HG02610 (cell line): ENCODE data around the gene MRC2.
"Not testable (repeated sequence)": the region's sequence is repeated elsewhere in the genome, so short reads cannot be mapped to it uniquely, and the experiment has no call there.

ENCODE experiments used
- ATAC-seq: cut with Tn5 transposase; IDR thresholded peaks from one replicate; pipeline ENCODE4 v1.9.1; 2021; ENCODE audit warnings: mild to moderate bottlenecking, moderate library complexity; ENCODE audit not compliant: unreplicated experiment

MRC2 gene

DNA sequence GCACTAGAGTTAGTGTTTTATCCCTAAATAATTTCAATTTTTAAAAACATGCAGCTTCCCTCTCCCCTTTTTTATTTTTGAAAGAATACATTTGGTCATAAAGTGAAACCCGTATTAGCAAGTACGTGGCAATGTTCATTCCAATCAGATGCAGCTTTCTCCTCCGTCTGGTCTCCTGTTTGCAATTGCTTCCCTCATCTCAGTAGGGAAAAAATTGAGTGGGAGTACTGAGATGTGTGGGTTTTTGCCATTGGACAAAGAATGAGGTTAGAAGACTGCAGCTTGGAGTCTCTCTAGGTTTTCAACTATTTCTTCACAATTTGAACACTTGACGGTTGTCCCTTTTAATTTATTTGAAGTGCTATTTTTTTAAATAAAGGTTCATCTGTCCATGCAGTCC, 14.4 kb upstream of the MRC2 start:
- not testable (repeated sequence) for ATAC-seq

DNA sequence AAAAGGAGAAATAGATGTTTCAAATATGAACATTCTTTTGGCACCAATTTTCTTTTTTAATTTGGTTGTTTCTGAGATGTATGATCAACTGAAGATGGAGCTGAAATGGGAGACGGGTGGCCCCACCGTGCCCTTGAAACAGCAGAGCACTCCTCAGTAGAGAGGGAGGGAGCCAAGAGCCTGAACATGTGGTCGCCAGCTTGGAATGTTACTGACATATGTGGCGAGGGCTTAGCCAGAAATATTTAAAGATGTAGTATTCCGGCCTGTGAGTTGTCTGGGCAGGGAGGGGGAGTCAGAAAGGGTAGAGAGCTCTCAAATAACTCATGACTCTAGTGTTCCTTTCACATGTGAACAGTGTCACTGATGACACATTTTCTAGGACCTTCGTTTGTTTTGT, 13.3 kb upstream of the MRC2 start:
- ATAC-seq = no peak

DNA sequence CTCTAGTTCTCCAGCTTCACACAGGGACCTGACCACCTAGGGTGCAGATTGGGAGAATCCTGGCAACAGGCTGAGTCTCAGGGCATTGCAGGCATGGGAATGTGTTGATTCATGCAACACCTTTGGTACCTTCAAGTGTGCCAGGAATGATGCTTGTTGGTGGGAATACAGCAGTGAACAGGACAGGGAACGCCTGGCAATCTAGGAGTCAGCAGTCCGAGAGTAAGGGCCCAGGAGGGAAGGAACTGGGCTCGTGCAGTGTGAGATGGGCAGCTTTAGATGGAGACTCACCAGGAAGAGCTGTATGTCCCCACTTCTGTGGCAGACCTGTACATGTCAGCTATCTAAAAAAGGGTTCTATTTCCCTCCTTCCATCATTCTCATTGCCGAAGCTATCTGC, 12.0 kb upstream of the MRC2 start:
- ATAC-seq = no peak

DNA sequence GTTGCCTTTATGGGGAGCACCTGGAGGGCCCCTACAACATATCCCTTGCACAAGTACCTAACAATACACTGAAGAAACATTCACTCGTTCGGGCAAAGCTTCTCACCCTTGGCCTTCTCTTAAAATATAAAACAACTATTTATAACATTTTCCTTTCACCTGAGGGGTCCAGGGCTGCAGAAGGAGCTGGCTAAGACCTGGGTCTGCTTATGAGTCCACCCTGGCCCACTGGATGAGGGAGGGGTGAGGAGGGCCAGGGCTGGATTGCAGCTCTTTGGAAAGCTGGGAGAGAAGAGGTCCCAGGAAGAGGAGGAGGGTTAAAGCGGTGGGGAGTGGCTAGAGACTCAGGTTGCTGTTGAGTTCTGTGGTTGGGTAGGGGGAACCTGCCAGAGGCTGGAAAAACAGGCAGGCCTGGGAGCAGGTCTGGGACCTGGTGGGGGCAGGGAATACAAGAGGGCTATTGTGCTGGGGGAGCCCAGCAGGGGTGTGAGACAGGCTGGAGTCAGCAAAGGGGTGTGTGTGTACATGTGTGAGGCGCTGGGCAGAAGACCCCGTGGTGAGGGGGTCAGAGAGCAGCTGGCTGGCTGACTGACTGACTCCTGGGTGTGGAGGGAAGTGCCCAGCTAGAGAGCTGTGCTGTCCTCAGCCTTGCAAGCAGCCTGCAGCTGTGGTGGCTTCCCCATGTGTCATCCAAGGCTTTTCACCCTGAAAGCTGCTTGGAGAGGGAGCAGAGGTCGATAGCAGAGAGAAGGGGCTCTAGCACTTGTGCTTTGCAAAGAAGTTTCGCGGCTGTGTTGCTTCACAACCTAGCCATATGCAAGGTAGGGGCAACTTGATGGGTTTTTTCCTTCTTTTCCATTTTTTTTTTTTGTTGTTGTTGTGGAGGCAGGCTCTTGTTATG, 10.2 kb upstream of the MRC2 start:
- ATAC-seq = no peak

DNA sequence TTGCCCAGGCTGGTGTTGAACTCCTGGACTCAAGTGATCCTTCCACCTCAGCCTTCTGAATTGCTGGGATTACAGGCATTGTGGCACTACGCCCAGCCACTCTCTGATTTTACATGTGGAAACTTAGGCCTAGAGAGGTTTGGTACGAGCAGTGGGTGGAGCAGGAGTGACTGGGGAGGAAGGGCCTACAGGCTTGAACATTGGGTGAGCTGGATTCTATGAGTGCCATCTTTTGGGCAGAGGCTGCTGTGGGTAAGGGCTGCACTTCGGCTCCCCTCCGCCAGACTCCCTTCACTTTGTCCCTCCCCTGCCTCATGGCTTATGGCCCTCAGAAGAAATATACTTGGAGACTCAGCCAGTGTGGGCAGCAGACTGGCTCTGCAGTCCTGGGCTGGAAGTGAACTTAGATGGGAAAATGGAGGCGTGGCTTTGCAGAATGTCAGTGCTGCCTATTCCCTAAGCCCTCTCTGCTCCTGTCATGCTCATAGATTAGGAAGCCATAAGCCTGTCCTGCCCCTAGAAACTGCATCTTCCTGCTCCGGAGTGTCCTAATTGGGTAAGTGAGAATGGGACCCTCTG, 9.5 kb upstream of the MRC2 start:
- ATAC-seq = no peak

DNA sequence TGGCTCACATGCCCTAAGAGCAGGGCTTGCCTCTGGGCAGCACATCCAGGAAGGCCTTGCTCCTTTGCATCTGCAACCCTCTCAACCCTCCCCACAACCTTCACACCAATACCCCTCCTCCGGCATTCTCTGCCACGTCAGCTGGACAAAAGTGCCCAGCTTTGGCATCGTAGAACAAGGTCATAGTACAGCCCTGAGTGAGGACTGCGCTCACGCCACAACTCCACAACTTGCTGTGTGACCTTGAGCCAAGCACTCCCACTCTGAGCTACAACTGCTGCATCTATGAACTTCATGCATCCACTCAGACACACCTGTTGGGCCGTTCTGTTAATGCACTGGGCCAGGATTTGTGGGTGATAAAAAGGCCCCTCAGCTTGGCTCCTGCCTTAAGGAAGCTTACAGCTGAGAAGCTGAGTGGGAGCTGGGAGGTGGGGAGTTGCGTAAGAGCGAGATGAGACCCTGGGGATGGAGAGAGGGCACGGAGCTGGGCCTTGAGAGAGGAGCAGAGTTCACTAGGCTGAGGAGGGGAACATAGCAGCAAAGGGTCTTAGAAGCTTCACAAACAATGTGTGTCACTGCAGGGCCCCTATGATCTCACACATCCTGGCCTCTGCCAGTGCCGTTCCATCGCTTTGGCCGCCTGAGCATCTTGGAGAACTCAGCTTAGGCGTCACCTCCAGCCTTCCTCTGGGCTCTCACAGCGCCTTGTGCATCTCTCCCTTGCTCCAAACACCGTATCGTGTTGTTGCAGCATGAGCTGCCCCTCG, 8.6 kb upstream of the MRC2 start:
- no peak for ATAC-seq

DNA sequence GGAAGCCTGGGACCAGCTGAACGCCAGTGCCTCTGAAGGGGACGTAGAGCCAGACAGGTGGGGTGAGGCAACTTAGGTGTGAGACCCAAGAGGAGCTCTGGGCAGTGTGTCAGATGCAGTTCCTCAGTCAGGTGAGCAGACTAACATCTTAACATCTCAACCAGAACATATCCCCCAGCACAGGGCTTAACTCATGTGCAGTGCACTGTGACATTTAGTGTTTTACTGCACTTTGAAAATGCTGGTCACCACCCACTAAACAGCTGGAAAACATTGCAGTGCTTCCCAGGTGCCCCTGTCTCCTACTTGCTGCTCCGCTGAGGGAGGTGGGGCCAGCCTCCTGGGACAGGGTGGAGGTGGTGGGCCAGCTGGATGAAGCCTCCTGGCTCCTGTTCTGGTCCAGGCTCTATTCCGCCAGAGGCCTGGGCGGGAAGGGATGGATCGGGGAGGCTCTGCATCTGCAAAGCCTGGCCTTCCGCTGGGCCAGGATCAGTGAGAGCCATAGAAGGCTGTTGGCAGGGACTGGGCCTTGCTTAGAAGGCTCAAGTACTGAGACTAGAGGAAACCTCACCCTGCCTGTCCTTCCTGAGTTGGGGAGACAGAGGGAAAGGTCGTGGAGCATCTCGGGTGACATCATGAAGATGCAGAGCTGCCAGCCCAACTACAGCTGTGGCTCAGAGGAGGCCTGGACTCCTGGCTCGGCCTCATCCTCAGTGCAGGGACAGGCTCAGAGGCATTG, 7.9 kb upstream of the MRC2 start:
- no peak for ATAC-seq

DNA sequence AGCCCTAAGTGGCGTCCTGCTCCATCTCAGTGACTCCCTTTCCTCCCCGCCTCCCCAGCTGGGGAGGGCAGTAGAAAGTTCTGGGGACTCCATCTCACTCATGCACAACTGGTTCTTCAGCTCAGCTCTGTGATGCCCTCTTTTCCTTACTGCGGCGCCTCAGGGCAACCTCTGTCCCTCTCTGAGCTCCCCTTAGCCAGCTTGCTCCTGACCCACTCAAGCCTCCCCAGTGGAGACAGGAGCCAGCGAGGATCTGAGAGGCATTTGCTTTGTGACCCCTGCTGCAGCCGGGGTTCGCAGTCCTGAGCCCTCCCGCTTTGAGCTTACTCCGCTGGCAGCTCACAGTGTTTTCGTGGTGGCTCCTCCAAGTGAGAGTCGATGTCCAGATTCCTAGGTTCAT, 6.2 kb upstream of the MRC2 start:
- no peak for ATAC-seq

DNA sequence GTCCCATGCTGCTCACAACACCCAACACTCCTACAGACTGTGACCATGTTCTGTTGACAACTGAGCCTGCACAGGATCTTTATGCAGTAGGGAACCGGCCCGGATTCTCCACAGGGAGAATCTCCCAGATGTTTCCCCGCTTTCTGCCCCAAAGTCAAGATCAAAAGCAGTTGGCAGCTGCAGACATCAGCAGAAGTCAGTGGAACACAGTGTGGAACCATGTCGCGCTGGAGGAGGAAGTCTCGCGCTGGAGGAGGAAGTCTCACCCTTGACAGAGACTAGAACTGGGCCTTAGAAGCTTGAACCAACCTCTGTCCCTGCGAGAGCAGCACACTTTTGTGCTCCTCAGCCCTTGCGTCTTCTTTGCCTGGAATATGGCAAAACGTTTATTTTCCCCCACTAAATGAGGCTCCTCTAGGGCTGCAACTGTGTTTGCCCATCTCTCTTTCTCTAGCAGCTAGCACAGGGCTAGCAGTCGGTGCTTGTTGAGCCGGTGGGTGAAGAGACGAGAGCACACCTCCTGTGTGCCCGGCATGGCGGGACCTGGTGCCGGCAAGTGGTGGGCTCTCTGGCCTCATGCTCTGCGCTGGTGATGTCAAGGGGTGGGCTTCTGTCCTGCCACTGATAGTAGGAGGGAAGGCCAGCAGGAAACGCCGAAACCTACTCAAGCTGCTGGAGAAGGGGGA, 2.1 kb upstream of the MRC2 start:
- no peak for ATAC-seq

DNA sequence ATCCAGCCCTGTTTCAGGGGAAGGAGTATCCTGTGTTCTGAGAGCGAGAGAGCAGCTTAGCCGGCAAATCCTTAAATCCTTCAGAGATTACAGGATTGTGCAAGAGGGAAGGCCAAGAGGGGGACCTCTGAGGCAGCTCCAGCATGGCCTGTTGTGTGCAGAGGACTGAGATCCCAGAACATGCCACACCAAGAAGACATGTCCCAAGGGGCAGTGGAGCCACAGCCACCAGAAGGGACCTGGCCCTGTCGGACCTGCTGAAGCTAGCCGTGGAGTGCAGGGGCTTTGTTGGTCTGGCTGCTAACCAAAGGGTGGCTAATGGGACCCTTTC, 1.6 kb upstream of the MRC2 start:
- ATAC-seq = no peak

DNA sequence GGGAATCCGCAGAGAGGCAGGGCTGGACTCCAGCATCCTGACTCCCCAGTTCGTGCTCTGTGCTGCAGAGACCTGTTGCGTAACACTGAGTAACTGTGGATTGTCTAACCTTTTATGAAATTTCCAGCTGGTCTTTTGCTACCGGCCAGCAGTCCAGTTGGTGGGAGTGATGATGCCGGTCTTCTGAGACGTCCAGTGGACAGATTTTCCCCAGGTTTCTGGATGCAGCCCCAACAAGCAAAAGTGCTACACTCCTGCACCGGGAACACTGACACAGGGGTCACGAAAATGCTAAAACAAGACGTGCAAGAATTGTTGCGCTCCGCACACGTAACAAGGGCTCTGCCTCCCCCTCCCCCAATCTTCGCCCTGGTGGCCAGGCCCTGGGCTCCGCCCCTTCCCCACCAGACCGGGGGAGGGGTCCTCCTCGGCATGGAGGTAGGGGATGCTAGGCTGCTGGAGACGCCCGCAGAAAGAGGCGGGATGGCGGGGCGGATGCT, 701 bp upstream of the MRC2 start:
- ATAC-seq = no peak

DNA sequence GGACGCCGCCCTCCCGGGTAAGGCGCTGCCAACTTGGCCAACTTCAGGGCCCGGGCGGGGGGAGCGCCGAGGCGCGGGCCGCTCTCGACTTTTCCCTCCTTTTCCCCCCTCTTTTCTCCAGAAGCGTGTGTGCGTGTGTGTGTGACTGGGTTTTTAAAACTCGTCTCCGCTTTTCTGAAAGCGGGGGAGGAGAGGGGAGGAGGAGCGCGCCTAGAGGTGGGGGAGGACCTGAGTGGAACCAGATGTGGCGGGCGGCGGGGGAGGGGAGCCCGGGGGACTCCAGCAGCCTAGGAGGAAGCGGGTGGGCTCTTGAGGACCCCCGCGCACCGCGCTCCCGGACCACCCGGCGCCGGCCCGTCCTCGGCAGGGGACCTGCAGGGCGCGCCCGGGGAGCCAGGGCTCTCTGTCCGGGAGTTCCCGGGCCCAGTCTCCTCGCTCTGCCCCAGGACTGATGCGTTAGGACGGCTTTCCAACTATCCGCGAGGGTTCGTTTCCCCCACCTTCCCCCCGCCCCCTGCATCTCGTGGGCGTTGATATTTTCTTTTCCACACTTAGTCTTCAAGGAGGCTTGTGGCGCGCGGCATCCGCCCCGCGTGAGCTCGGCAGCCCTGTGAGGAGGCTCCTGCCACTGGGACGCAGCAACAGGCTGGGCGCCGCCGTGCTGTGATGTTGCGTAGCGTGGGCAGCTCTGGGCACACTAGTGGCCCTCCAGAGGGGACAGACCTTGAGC, 599 bp downstream of the MRC2 start:
- no peak for ATAC-seq

DNA sequence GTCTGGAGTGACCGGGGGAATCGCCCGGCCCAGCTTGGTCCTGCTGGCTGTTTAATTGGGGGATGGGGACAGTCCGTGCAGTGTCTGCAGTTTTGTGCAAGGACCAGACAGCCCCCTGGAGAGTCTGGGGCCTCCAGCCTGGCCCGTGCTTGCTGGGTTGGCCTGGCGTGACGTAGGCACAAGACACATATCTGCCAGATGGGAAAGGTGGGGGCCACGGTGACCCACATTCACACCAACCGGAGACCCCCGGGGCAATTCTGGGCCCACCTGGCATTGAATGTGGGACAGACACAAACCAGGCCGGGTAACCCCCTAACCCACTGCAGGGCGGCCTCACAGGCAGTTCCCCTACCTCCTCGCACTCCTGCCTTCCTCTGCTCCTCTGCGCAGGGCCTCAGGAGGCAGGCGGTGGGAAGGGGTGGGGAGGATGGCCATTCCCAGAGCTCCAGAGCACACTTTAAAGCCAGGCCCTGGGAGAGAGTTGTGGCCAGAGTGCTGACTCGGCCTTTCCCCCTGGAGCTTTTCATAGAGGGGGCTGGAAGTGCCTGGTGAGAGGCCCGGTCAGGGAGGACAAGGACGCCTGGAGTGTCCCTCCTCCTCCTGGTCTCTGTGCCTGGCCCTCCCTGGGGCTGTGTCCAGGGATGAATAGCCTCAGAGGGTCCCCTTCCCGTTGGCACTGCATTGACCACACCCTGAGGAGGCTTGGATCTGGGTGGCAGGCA, 1.5 kb downstream of the MRC2 start:
- ATAC-seq = no peak

DNA sequence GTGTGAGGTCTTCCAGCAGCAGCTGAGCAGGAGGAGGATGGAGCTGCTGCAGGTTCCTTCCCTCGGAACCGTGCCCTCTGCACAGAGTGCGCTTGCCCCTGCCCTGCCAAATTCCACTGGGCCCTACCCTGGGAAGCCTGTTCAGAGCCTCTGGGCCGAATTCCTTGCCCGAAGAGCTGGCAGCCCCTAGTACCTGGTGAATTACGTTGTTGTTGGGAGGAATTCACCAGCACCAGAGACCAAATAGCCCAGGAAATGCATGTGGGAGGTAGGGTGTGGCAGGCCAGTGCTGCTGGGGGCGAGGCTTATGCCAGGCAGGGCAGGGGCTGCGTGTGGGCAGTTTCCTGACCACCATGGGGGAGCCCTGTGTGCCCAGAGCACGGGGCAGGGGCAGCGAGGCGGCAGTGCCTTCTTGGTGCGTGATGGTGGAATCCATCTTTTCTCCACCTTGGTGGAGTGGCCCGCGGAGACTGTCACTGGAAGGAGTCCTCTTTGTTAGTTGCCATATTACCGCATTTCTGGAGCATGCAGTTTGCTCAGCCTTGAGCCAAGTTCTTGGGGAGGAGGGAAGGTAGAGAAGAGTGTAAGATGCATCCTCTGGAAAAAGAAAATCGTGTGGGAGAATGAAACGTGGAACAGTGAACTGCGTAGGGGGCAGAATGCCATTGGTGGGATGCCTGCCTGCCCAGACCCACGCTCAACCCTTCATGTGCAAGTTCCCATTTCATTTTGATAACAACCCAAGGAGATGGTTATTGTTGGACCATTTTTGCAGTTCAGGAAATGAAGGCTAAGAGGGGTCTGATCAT, 2.3 kb downstream of the MRC2 start:
- no peak for ATAC-seq

DNA sequence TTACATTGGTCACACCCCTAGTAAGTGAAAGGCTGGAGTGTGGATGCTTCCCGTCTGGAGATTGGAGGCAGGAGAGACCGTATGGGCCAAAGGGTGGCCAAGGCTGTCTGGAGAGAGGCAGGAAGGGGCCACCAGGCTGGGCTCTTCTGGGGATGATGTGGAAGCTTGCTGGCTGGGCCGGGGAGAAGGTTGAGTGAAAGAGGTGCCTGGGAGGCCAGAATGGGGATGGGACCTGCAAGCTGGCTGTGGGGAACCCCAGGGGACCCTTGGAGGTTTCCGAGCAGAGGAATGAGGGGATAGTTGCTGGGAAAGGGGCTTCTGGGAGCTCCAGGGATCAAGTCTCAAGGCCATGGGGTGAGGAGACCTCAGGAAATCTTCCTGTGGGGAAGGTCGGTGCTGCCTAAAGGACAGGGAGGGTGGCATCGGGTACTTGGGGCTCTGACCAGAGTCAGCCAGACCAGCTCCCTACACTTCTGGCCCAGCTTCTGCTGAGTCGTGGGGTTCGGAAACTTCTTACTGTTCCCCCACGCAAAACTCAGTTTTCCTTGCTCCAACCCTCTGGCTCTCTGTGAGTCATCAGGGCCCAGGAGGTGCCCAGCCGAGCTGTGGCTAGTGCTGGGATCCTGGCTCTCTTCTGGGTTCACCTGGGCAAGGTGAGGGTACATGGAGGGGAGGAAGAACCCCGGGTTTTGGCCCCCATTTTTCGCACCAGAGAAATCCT, 3.1 kb downstream of the MRC2 start:
- no peak for ATAC-seq

DNA sequence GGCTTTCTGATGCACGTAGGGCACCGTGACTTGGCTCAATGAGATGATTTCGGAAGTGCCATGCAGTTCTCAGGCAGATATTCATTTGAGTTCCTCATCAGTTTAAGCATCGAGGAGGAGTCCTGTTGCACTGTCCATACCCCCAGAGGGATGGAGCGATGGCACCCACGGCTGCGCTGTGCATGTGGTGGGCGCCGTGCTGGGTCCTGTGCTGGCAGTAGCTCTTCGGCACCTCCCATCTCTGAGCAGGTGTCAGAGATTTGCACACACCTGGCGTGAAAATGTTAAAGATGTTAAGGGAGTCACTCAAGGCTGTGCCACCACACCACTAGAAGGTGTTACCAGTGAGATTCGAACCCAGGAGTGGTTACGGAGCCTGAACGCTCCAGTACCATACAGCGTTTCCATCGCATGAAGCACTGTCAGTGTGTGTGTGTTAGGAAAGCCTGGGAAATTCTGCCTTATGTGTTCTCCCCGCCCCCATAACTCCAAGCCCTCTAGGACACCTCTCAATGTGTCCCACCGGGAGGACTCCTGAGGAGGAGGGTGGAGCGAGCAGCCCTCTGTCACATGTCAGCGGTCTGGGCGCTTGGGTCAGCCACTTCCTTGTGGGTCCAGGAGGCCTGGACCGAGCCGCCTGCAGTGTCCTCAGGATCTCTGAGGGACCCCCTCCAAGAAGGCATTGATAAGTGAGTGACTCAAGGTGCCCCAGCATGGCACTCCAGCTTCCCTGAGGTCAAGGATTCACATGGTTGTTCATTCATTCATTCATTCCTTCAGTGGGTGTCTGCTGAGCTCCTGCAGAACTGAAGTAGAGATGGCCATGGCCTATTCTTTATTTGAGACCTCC, 3.8 kb downstream of the MRC2 start:
- ATAC-seq = no peak
